GM12872 (cell line): ENCODE measurements around the gene GNAL.

ENCODE experiments used
- CTCF ChIP-seq: IDR thresholded peaks from 3 replicates; pipeline ENCODE4 v1.5.1; 2011; ENCODE audit warnings: low read depth, mild to moderate bottlenecking, low read length, moderate library complexity; ENCODE audit not compliant: insufficient read depth

Gene GNAL

GRCh38 chr18:11800566-11801334 lies 111.7 kb downstream of the GNAL start:
- no peak for TF ChIP-seq CTCF

- TF ChIP-seq CTCF, result no peak
These were observed 112.5 kb downstream of the GNAL start for GRCh38 chr18:11801573-11801972.

GRCh38 chr18:11802158-11802557 lies 113.1 kb downstream of the GNAL start:
- no peak for TF ChIP-seq CTCF

- TF ChIP-seq CTCF, result no peak
These were observed 113.5 kb downstream of the GNAL start for GRCh38 chr18:11802586-11802985.

GRCh38 chr18:11807233-11807632 lies 118.2 kb downstream of the GNAL start:
- no peak for TF ChIP-seq CTCF

GRCh38 chr18:11808001-11808855 lies 119.2 kb downstream of the GNAL start:
- no peak for TF ChIP-seq CTCF

GRCh38 chr18:11809895-11810294 lies 120.8 kb downstream of the GNAL start:
- no peak for TF ChIP-seq CTCF
